ENCODE data around the gene SUPT20HL1. TPM values are rescaled to one million over a fixed set of nuclear protein-coding genes. Genes with fewer than 3 reads are reported as not detected.
"Not testable (repeated sequence)": the region's sequence is repeated elsewhere in the genome, so short reads cannot be mapped to it uniquely, and the experiment has no call there.

Gene SUPT20HL1
- total RNA-seq, result not detected in 2 replicates

DNA sequence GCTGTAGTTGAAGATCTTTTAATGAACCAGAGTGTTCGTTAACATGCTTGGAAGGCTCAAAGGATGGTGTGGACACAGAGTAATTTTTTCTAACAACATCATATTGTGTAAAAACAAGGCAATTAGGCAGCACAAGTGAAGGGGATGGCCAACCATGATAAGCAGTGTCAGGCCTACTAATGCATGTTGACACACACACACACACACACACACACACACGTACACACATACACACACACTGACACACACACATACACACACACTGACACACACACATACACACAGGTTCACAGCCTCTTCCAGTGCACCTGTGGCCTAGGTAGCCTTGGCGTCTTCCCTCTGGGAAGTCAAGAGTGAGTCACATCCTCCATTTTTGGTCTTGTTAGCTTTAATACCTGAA lies at the start of gene SUPT20HL1:
Gene SUPT20HL1 (plus strand): TSS at position 368 of the 400 bp plus-strand sequence. CDS start 2,122 bp downstream, outside the sequence.
- no peak for DNase-seq (ENCODE audit: low read depth, low spot score)

- not testable (repeated sequence) for DNase-seq (ENCODE audit: low read depth, low spot score)
These were observed 49.5 kb upstream of the SUPT20HL1 start for GRCh38 chrX:24310916-24311315.

DNA sequence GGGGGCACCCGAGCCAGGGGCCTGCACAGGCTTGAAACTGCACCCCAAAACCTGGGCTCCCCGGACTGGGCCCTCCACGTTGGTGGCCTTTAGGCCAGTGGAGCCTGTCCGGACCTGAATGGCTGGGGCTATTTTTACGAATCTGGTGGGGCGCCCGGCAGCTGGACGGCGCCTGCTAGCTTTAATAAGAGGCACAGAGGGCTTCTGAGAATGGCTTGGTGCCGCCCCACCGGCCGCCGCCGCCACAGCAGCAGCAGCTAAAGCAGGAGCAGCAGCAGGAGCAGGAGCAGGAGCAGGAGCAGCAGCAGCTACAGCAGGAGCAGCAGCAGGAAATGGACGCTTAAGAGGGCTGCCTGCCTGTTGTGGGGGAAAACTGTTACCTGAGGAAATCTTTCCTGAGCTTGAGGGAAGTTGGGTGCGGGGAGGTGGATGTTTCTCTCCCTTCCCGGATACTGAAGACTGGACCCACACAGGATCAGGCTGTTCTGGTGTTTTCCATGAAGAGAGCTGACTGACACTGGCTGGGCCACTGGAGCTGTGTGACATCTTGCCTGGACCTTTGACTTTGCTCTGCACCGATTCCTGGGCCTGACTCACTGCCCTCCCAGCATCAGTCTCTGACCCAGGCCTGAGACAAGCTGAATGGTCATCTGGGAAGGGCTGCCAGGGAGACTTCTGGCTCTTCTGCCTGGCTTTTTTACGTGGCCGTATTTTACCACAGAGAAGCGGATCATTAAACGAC lies 48.8 kb upstream of the SUPT20HL1 start:
- not testable (repeated sequence) for DNase-seq (ENCODE audit: low read depth, low spot score)

DNA sequence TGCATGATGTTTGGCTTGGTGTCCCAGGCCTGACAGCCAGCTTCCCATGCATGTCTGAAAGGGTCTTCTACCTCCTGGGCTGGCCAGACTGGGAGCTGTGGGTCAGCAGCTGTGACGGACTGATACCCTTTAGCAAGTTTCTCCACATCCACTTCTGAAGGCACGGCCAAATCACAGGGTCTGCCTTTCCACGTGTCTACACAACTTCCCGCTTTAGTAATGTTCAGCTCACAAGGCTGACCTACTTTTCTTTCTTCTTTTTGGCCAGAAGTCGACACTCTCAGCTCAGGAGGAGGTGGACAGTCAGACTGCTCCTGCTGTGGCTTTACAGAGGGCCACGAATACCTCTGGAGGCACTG lies 48.2 kb upstream of the SUPT20HL1 start:
- DNase-seq (ENCODE audit: low read depth, low spot score), result not testable (repeated sequence)

GRCh38 chrX:24314019-24314635 lies 46.3 kb upstream of the SUPT20HL1 start, which contains the start of gene SUPT20HL2:
Gene SUPT20HL2, minus strand, starts transcription at chrX:24314069. Its CDS starts 754 bp downstream, at chrX:24313315.
- no peak for DNase-seq (ENCODE audit: low read depth, low spot score)

GRCh38 chrX:24316111-24316510 lies 44.3 kb upstream of the SUPT20HL1 start:
- DNase-seq (ENCODE audit: low read depth, low spot score), result no peak

GRCh38 chrX:24317567-24317966 lies 42.9 kb upstream of the SUPT20HL1 start:
- DNase-seq (ENCODE audit: low read depth, low spot score), result no peak

GRCh38 chrX:24321741-24322395 lies 38.6 kb upstream of the SUPT20HL1 start:
- DNase-seq (ENCODE audit: low read depth, low spot score), result no peak

GRCh38 chrX:24325231-24325630 lies 35.2 kb upstream of the SUPT20HL1 start:
- DNase-seq (ENCODE audit: low read depth, low spot score), result no peak

- no peak for DNase-seq (ENCODE audit: low read depth, low spot score)
These were observed 27.6 kb upstream of the SUPT20HL1 start for GRCh38 chrX:24332878-24333277.

- no peak for DNase-seq (ENCODE audit: low read depth, low spot score)
These were observed 27.1 kb upstream of the SUPT20HL1 start for GRCh38 chrX:24333371-24333770.

DNA sequence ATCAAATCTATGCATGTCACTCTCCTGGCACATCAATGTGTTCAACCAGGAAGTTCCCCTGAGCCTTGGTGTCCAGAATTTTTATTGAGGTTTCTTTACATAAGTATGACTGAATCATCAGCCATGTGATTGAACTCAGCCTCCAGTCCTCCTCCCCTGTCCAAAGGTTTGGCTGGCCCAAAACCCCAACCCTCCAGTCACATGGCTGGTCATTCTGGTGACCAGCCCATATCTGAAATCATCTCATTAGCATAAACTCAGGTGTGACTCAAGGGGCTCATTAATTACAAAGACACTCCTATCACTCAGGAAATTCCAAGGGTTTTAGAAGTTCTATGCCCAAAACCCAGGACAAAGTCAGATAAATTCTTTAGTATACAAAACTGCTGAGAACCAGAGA lies 26.0 kb upstream of the SUPT20HL1 start:
- DNase-seq (ENCODE audit: low read depth, low spot score), result no peak

DNA sequence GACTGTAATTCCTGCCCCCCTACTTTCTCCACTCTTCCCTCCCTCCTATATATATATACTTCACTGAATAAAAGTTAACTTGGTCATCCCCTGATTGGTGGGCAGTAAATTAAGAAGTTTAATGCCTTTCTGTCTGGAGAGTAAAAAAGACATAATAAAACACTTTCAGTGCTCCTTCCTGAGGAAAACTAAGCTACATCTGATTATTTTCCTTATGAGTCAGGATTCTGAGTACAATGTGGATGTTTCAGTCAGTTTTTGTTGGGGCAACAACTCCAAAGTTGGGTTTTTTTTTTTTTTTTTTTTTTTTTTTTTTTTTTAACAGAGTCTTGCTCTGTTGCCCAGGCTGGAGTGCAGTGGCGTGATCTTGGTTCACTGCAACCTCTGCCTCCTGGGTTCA lies 24.6 kb upstream of the SUPT20HL1 start:
- no peak for DNase-seq (ENCODE audit: low read depth, low spot score)

GRCh38 chrX:24339911-24340310 lies 20.5 kb upstream of the SUPT20HL1 start:
- no peak for DNase-seq (ENCODE audit: low read depth, low spot score)

DNA sequence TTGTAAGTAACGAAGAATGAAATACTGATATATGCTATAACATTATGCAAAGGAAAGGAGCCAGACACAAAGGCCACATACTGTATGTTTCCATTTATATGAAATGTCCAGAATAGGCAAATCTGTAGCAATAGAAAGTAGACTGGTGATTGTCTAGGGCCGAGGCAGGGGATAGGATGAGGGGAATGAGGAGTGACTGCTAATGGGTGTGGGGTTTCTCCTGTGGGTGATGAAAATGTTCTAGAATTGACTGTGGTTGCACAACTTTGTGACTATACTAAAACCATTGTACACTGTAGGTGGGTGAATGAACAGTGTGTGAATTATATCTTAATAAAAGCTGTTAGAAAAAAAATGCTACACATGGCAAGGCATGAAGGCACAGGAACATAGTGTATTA lies 19.9 kb upstream of the SUPT20HL1 start:
- DNase-seq (ENCODE audit: low read depth, low spot score), result no peak

- DNase-seq (ENCODE audit: low read depth, low spot score), result no peak
These were observed 18.6 kb upstream of the SUPT20HL1 start for GRCh38 chrX:24341795-24342194.

GRCh38 chrX:24343719-24344118 lies 16.7 kb upstream of the SUPT20HL1 start:
- DNase-seq (ENCODE audit: low read depth, low spot score), result no peak

- DNase-seq (ENCODE audit: low read depth, low spot score), result no peak
These were observed 12.6 kb upstream of the SUPT20HL1 start for GRCh38 chrX:24347881-24348280.

DNA sequence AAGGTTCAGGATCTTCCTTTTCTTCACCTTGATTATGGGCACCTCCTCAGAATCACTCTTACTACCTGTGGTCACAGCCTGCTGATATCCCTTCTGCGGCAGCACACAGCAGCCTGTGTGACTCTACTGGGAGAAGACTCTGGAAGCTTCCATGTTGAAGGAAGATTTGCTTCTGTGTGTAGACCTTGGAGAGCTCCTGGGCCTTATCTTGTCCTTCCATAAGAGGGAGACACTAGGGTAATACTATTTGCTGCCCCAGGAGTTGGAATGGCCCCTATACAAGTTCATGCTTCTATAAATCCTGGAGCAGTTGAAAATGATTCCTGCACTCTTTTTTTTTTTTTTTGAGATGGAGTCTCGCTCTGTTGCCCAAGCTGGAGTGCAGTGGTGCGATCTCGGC lies 10.2 kb upstream of the SUPT20HL1 start:
- DNase-seq (ENCODE audit: low read depth, low spot score), result no peak

- no peak for DNase-seq (ENCODE audit: low read depth, low spot score)
These were observed 5.3 kb upstream of the SUPT20HL1 start for GRCh38 chrX:24355095-24355494.

DNA sequence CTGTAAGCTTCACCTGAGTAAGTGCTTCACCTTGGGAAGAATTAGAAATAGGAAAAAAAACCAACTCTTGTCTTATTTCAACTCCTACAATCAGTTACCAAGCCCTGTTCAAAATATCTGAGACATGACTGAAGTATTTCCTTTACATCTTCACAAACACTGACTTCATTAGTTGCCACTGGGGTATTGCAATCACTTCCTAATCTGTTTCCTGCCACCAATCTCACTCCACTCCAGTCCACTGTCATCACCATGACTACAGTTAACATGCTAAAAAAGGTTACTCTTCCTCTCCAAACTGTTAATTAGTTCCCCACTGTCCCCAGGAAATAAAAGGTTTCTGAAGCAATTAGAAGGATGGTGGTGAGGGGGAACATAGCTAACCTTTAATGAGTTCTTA lies 3.3 kb upstream of the SUPT20HL1 start:
- peak; percentile 45 for DNase-seq (ENCODE audit: low read depth, low spot score)

GRCh38 chrX:24362089-24362745 lies 1.8 kb downstream of the SUPT20HL1 start:
- not testable (repeated sequence) for DNase-seq (ENCODE audit: low read depth, low spot score)

Measured in pulmonary artery endothelial cell (primary cell).